ENCODE results near the gene DUT.

- TF ChIP-seq REST (IDR thresholded peaks at IDR 0.05; ENCODE audit: insufficient read depth in 1 of 2, low read depth in 2 of 2, low read length in 2 of 2) (no peak), TAF1 (IDR thresholded peaks at IDR 0.05; ENCODE audit: borderline replicate concordance, insufficient read depth, low read length) (no peak)
Measured at GRCh38 chr15:48318131-48318530, 13.1 kb upstream of the DUT start.
